GM18517 (cell line): ENCODE results near the gene HLA-DOA.

Experiments used
- ATAC-seq: cut with Tn5 transposase; IDR thresholded peaks from one replicate; pipeline ENCODE4 v1.9.1; 2021; ENCODE audit warnings: mild to moderate bottlenecking, moderate library complexity; ENCODE audit not compliant: unreplicated experiment

The HLA-DOA gene

GRCh38 chr6:32980488-32981038 is 28.8 kb downstream of the HLA-DOA start:
- ATAC-seq = no peak

DNA sequence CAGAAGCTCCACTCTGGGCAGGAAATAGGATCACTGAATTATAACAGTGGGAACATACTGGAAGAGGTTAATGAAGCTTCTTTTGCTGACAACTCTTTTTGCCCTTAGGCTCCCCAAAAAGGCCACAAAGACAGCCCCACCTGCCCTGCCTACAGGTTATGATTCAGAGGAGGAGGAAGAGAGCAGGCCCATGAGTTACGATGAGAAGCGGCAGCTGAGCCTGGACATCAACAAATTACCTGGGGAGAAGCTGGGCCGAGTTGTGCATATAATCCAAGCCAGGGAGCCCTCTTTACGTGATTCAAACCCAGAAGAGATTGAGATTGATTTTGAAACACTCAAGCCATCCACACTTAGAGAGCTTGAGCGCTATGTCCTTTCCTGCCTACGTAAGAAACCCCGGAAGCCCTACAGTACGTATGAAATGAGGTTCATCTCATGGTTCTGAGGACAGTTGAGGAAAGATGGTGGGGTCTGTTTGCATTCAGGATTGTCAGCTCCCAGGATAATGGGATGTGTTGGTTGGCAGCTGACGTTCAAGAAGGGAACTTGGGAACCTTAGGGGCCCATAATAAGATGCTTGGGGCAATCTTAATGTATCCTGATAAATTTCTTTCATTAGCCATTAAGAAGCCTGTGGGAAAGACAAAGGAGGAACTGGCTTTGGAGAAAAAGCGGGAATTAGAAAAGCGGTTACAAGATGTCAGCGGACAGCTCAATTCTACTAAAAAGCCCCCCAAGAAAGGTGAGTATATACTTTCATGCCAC is 29.5 kb downstream of the HLA-DOA start:
- ATAC-seq = no peak

DNA sequence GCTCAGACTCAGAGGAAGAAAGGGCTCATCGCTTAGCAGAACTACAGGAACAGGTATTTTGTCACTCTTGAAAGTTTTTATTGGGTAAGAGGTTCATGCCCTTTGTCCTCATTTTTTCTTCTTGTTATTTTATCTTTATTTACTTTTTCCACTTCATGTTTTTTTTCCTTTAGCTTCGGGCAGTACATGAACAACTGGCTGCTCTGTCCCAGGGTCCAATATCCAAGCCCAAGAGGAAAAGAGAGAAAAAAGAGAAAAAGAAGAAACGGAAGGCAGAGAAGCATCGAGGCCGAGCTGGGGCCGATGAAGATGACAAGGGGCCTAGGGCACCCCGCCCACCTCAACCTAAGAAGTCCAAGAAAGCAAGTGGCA is 31.5 kb downstream of the HLA-DOA start:
- ATAC-seq = no peak

- ATAC-seq = no peak
These were observed 32.0 kb downstream of the HLA-DOA start for GRCh38 chr6:32977272-32977952.

DNA sequence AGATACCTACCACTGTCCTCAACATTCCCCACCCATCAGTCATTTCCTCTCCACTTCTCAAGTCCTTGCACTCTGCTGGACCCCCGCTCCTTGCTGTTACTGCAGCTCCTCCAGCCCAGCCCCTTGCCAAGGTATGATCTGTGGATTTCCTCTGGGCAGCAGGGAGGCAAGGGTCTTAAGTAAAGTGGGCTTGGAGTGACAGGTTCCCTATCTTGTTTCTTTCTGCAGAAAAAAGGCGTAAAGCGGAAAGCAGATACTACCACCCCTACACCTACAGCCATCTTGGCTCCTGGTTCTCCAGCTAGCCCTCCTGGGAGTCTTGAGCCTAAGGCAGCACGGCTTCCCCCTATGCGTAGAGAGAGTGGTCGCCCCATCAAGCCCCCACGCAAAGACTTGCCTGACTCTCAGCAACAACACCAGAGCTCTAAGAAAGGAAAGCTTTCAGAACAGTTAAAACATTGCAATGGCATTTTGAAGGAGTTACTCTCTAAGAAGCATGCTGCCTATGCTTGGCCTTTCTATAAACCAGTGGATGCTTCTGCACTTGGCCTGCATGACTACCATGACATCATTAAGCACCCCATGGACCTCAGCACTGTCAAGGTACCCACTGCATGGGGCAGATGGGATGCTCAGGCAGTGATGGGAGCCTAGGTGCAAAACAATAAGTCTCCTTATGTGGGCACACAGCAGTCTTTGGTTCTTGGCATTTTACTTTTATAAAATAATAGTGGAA is 32.9 kb downstream of the HLA-DOA start:
- no peak for ATAC-seq

GRCh38 chr6:32975886-32976285 is 33.5 kb downstream of the HLA-DOA start:
- no peak for ATAC-seq

GRCh38 chr6:32974541-32975308 is 34.7 kb downstream of the HLA-DOA start:
- no peak for ATAC-seq

- no peak for ATAC-seq
These were observed 35.4 kb downstream of the HLA-DOA start for GRCh38 chr6:32974016-32974333.

DNA sequence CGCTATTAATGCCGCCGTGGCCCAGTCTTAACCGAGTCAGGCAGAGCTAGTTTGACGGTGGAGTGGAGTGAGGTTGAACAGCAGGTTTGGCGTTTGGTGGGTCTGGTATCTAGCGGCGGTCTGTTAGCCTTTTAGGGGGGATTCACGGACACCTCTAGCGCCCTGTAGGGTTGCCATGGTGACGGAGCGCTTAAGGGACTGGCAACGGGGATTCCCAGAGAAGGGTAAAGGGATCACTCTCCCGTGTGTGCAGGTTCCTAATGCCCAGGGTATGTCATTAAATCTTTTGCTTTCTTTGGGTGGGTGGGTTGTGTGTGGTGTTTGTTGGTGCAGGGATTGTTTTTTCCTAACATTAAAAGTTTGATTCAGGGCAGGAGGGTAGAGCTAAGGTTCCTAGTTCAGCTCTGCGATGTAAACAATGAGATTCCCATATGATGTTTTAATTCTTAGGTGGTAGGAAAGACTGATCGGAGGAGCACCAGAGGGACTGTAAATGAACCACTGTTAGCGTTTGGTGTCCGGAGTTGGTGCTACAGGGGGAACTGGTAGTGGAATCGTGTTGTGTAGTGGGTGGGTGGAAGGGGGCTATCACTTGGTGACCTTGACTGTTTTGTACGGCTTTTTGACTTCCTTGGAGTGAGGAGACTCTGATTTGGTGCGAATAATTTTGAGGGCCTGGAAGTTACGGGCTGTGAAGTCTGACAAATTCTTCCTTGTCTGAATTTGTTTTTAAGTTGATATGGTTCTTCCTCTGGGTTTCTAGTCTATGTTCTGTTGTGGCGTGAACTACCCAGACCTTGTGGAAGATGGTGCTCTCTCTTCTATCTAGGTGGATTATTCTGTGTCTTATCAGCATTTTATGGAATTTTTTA is 36.0 kb downstream of the HLA-DOA start:
- no peak for ATAC-seq

- no peak for ATAC-seq
These were observed 36.8 kb downstream of the HLA-DOA start for GRCh38 chr6:32972353-32973143.

DNA sequence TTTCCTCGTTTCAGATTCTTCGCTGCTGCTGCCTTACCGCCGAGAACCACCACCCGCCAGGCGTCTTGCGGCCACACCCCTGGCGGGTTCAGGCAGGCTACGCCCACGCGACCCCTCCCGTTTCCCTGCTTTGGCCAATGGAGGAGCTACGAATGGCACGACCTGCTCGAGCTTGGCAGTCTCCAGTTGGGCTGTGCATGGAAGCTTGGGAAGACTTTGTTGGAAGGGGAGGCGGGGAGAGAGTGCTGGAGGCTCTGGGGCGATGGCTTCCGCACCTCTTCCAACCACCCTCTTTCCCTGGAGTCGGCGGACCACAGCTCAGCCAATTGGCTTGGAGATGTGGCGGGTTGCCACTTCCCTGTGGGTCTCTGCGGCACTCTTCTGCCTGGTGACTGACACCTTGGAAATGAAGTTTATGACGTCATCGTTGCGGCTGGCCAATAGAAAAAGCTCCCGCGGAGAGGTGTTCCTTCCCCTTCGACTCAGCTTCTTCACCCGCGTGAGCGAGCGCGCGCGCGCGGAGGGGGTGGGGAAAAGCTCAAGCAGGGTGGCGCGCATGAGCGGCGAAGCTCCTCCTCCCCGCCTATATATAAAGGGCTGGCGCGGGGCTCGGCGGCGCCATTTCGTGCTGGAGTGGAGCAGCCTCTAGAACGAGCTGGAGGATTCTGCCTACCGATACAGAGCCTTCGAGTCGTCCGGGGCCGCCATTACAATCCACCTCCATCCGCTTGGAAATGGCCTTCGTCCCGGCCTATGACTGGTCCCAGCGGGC is 37.6 kb downstream of the HLA-DOA start:
- ATAC-seq = peak; percentile 58

DNA sequence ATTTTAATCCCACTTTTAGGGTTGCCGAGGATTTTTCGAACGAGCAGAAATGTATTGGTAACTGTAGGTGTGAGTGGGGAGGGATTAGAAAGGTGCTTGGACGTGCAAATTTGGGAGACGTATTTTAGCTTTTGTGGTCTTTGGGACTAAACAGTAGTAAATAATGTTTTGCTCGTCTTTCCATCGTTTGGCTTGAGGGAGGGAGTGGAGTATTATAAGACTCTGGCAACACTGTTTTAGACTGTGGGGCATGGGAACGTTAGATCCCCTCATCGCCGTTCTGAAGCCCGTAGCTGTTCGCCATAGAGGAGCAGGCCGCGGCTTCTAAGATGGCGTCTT is 38.2 kb downstream of the HLA-DOA start:
- ATAC-seq = no peak

DNA sequence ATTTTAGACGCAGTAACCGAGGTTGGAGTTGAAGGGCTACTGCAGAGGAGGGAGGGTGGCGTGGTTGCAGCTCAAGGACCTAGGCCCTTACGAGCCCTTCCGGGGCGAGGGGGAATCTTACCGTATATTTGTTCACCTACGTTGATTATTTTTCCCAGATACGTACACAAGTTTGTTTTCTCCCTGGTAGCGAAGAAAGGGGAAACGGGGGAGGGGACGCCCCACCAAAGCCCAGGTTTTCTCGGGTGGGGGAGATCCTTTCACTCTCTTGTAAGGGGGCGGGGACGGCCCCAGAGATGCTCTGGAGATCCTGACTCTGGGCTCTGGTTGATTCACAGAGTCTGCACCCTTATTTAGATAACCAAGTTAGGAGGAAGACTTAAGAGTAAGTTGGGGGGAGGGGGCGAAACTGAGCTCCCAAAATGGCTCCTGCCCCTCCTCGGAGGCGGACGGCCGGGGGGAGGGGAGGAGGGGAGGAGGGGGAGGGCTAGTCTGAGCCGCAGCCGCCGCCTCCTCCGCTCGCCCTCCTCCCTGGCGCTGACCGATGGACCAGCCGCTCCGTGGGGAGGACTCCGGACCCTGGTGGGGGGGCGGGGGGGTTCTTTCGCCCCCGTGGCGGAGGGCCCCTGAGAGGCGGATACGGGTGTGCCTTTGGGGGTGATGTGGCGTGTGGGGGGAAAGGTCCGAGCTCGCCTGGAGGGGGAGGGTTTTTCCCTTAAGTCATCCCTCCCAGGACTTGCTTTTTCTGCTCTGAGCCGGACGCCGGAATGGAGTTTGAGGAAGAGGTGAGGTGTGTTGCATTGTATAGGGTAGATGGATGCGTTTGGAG is 38.8 kb downstream of the HLA-DOA start:
- no peak for ATAC-seq

DNA sequence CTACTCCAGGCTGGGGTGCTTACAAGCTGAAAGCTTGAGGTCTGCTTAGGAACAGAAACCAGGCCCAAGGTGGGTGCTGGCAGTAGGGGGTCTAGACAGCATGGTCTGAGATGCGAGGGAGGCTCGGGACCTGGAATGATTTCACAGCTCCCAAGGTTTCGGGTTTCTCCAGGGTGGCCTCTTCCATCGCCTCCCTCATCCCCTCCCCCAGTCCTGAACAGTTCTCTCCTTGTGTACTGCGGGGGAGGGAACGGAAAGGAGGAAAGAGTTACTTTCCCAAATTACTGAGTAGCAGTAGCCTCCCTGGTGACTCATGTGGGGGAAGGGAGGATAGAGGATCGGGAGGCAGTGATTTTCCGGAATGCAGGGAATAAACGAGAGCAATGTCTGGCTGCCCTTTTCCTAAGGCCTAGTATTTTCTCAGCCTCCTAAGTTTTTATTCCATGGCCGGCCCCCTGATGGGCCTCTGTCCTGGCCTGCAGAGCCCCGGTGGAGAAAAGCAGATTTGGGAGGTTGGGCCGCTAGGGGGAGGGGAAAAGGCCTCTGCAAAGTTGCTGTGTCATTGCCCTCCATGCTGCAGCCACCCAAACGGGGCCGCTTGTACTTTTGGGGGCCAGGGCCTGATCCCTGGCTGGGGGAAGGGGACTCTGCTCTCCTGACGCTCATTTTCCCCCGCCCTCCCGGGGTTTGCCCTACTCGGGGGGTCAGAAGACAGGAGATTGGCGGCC is 39.5 kb downstream of the HLA-DOA start:
- no peak for ATAC-seq

GRCh38 chr6:32968867-32969684 is 40.3 kb downstream of the HLA-DOA start:
- ATAC-seq = no peak
